ENCODE data around the gene IRF4.

DNA sequence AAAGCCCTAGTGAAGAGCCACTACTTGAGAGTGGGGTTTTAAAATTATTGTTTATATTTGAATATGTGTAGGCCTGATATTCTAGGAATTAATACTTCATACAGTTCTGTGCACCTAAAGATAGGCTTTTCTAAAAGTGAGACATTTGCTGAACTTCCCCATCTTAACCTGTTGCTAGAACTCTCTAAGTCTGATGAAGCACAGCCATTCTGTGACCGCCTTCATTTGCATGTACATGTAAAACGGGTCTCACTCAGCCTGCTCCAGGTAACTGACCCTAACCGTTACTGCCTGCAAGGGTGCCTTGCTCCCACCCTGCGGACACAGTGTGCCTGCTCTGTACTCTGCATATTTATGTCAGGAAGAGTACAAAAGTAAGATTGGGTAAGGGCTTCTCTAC is 44.3 kb upstream of the IRF4 start:
- TF ChIP-seq, protein P1, sequence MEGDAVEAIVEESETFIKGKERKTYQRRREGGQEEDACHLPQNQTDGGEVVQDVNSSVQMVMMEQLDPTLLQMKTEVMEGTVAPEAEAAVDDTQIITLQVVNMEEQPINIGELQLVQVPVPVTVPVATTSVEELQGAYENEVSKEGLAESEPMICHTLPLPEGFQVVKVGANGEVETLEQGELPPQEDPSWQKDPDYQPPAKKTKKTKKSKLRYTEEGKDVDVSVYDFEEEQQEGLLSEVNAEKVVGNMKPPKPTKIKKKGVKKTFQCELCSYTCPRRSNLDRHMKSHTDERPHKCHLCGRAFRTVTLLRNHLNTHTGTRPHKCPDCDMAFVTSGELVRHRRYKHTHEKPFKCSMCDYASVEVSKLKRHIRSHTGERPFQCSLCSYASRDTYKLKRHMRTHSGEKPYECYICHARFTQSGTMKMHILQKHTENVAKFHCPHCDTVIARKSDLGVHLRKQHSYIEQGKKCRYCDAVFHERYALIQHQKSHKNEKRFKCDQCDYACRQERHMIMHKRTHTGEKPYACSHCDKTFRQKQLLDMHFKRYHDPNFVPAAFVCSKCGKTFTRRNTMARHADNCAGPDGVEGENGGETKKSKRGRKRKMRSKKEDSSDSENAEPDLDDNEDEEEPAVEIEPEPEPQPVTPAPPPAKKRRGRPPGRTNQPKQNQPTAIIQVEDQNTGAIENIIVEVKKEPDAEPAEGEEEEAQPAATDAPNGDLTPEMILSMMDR (conservative IDR thresholded peaks at IDR 0.05; ENCODE audit: low read depth in 2 of 2): no peak
- TF ChIP-seq EZH2 (IDR thresholded peaks at IDR 0.05; ENCODE audit: low read depth, unreplicated experiment): no peak
- TF ChIP-seq, protein P2, sequence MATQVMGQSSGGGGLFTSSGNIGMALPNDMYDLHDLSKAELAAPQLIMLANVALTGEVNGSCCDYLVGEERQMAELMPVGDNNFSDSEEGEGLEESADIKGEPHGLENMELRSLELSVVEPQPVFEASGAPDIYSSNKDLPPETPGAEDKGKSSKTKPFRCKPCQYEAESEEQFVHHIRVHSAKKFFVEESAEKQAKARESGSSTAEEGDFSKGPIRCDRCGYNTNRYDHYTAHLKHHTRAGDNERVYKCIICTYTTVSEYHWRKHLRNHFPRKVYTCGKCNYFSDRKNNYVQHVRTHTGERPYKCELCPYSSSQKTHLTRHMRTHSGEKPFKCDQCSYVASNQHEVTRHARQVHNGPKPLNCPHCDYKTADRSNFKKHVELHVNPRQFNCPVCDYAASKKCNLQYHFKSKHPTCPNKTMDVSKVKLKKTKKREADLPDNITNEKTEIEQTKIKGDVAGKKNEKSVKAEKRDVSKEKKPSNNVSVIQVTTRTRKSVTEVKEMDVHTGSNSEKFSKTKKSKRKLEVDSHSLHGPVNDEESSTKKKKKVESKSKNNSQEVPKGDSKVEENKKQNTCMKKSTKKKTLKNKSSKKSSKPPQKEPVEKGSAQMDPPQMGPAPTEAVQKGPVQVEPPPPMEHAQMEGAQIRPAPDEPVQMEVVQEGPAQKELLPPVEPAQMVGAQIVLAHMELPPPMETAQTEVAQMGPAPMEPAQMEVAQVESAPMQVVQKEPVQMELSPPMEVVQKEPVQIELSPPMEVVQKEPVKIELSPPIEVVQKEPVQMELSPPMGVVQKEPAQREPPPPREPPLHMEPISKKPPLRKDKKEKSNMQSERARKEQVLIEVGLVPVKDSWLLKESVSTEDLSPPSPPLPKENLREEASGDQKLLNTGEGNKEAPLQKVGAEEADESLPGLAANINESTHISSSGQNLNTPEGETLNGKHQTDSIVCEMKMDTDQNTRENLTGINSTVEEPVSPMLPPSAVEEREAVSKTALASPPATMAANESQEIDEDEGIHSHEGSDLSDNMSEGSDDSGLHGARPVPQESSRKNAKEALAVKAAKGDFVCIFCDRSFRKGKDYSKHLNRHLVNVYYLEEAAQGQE (IDR thresholded peaks at IDR 0.05; ENCODE audit: unreplicated experiment): no peak
- TF ChIP-seq ZNF114 (CRISPR knock-in tag; IDR thresholded peaks at IDR 0.05): no peak
- no peak for TF ChIP-seq CREB1 (CRISPR knock-in tag; IDR thresholded peaks at IDR 0.05; ENCODE audit: low read depth)
- TF ChIP-seq POLR2AphosphoS5 (IDR thresholded peaks at IDR 0.05; ENCODE audit: low read depth): no peak

All from GM23338 (cell line).